Stimulated activated CD4-positive, alpha-beta T cell treated with anti-CD3 and anti-CD28 coated beads, Interleukin-12 subunit alpha, Interleukin-12 subunit beta, amount 100 ng/mL, for 4 hours (primary cell): ENCODE data around the gene UPK1A.
A peak's percentile ranks its signal among the peaks of the same experiment; 100 is the strongest.
"Not testable (repeated sequence)": the region's sequence is repeated elsewhere in the genome, so short reads cannot be mapped to it uniquely, and the experiment has no call there.

Experiments used
- DNase-seq: peaks from one replicate; pipeline ENCODE4 v3.0.0-alpha.2; 2020

The UPK1A gene

GRCh38 chr19:35644987-35645679 lies 21.2 kb upstream of the UPK1A start:
- peak; percentile 89 for DNase-seq

GRCh38 chr19:35645680-35646511 lies 20.4 kb upstream of the UPK1A start:
- no peak for DNase-seq

- peak; percentile 80 for DNase-seq
These were observed 18.0 kb upstream of the UPK1A start, which contains the start of gene COX6B1 for GRCh38 chr19:35648017-35648961. TSS of gene COX6B1 (plus strand) at chr19:35648323. CDS start at chr19:35651244, 2,921 bp downstream.

GRCh38 chr19:35650581-35650980 lies 15.7 kb upstream of the UPK1A start:
- no peak for DNase-seq

- not testable (repeated sequence) for DNase-seq
These were observed 11.5 kb upstream of the UPK1A start for GRCh38 chr19:35654828-35655227.

- no peak for DNase-seq
These were observed 10.7 kb upstream of the UPK1A start for GRCh38 chr19:35655600-35655999.

- no peak for DNase-seq
These were observed 9.6 kb upstream of the UPK1A start for GRCh38 chr19:35656700-35657099.

GRCh38 chr19:35657904-35658700 lies 8.2 kb upstream of the UPK1A start:
- no peak for DNase-seq

- no peak for DNase-seq
These were observed 4.3 kb upstream of the UPK1A start for GRCh38 chr19:35661995-35662340.

- no peak for DNase-seq
These were observed 2.3 kb upstream of the UPK1A start for GRCh38 chr19:35663981-35664380.

- no peak for DNase-seq
These were observed 1.2 kb upstream of the UPK1A start for GRCh38 chr19:35665157-35665556.

GRCh38 chr19:35665604-35666003 lies 713 bp upstream of the UPK1A start:
- DNase-seq = no peak

GRCh38 chr19:35669566-35669965 lies 3.2 kb downstream of the UPK1A start:
- no peak for DNase-seq

GRCh38 chr19:35669974-35670373 lies 3.7 kb downstream of the UPK1A start:
- DNase-seq = no peak

- DNase-seq = no peak
These were observed 4.4 kb downstream of the UPK1A start for GRCh38 chr19:35670686-35671085.

GRCh38 chr19:35671818-35672217 lies 5.5 kb downstream of the UPK1A start:
- no peak for DNase-seq

GRCh38 chr19:35673121-35673804 lies 6.9 kb downstream of the UPK1A start:
- DNase-seq = peak; percentile 34

- no peak for DNase-seq
These were observed 9.3 kb downstream of the UPK1A start for GRCh38 chr19:35675589-35676140.

GRCh38 chr19:35689836-35690235 lies 23.5 kb downstream of the UPK1A start:
- no peak for DNase-seq

- not testable (repeated sequence) for DNase-seq
These were observed 24.8 kb downstream of the UPK1A start for GRCh38 chr19:35691106-35691505.

GRCh38 chr19:35692010-35692409 lies 25.7 kb downstream of the UPK1A start:
- DNase-seq = no peak
